ENCODE results near the gene ADH6.

- TF ChIP-seq EZH2phosphoT487 (IDR thresholded peaks at IDR 0.05; ENCODE audit: insufficient read depth, low read depth), result no peak
- no peak for TF ChIP-seq EZH2 (IDR thresholded peaks at IDR 0.05; ENCODE audit: insufficient read depth, poor library complexity, severe bottlenecking)
Observed at GRCh38 chr4:99215521-99215920, 3.5 kb downstream of the ADH6 start.
